MM.1S (cell line): Measurements from ENCODE around the gene PGRMC2.

Experiments used
- DNase-seq: peaks from one replicate; pipeline ENCODE4 v3.0.0-alpha.2; 2015
- H2AFZ ChIP-seq: fragments of 300-600 bp; sonication (generic); 2 replicates; pipeline ENCODE4 v1.6.0; 2016; ENCODE audit warnings: antibody characterized with exemption, low read length
- H3F3A ChIP-seq: fragments of 300-600 bp; sonication (generic); 2 replicates; pipeline ENCODE4 v1.6.1; 2016; ENCODE audit warnings: mild to moderate bottlenecking, antibody characterized with exemption, low read length, moderate library complexity, mixed read lengths; ENCODE audit not compliant: insufficient read depth
- H3K27ac ChIP-seq: fragments of 300-600 bp; sonication (generic); 2 replicates; pipeline ENCODE4 v1.5.1; 2016; ENCODE audit warnings: mild to moderate bottlenecking, low read length
- H3K27me3 ChIP-seq: fragments of 300-600 bp; sonication (generic); replicated peaks from 2 replicates; pipeline ENCODE4 v1.6.0; 2016; ENCODE audit warnings: low read length; ENCODE audit not compliant: insufficient read depth
- H3K36me3 ChIP-seq: fragments of 300-600 bp; sonication (generic); replicated peaks from 2 replicates; pipeline ENCODE4 v1.6.1; 2016; ENCODE audit warnings: mild to moderate bottlenecking, low read length, mixed read lengths; ENCODE audit not compliant: insufficient read depth
- H3K4me1 ChIP-seq: fragments of 300-600 bp; sonication (generic); 2 replicates; pipeline ENCODE4 v1.6.1; 2016; ENCODE audit warnings: low read length, mixed read lengths
- H3K4me2 ChIP-seq: fragments of 300-600 bp; sonication (generic); 2 replicates; pipeline ENCODE4 v1.6.0; 2016; ENCODE audit warnings: low read depth, low read length
- H3K4me3 ChIP-seq: fragments of 300-600 bp; sonication (generic); 2 replicates; pipeline ENCODE4 v1.5.1; 2016; ENCODE audit warnings: low read length, mixed read lengths
- H3K79me2 ChIP-seq: fragments of 300-600 bp; sonication (generic); 2 replicates; pipeline ENCODE4 v1.6.1; 2016; ENCODE audit warnings: mixed run types, low read length, mixed read lengths
- H3K9ac ChIP-seq: fragments of 300-600 bp; sonication (generic); 2 replicates; pipeline ENCODE4 v1.6.1; 2016; ENCODE audit warnings: low read length, mixed read lengths
- H3K9me2 ChIP-seq: fragments of 300-600 bp; sonication (generic); replicated peaks from 2 replicates; pipeline ENCODE4 v1.6.1; 2016; ENCODE audit warnings: mild to moderate bottlenecking, low read length, mixed read lengths; ENCODE audit not compliant: insufficient read depth
- H3K9me3 ChIP-seq: fragments of 300-600 bp; sonication (generic); replicated peaks from 2 replicates; pipeline ENCODE4 v1.6.1; 2016; ENCODE audit warnings: mild to moderate bottlenecking, low read length, mixed read lengths; ENCODE audit not compliant: insufficient read depth
- H4K20me1 ChIP-seq: fragments of 300-600 bp; sonication (generic); 2 replicates; pipeline ENCODE4 v1.6.1; 2016; ENCODE audit warnings: mild to moderate bottlenecking, low read length, moderate library complexity, mixed read lengths; ENCODE audit not compliant: insufficient read depth
- CTCF ChIP-seq: fragments of 300-600 bp; sonication (generic); IDR thresholded peaks from 2 replicates; pipeline ENCODE4 v1.5.1; 2016; ENCODE audit warnings: antibody characterized with exemption, low read length, mixed read lengths
- EZH2 ChIP-seq: fragments of 300-600 bp; sonication (generic); optimal IDR thresholded peaks from 2 replicates; pipeline ENCODE3; 2017; ENCODE audit warnings: low read depth, mild to moderate bottlenecking, antibody characterized with exemption, low read length, mixed read lengths
- EZH2phosphoT487 ChIP-seq: fragments of 300-600 bp; sonication (generic); IDR thresholded peaks from 2 replicates; pipeline ENCODE4 v1.6.1; 2018; ENCODE audit warnings: antibody characterized with exemption, low read length

PGRMC2 gene

GRCh38 chr4:128227991-128228571 lies 59.5 kb downstream of the PGRMC2 start:
- Histone ChIP-seq H3K9me2 (no peaks in the 10 kb centered on the region), H3K36me3 (no peaks in the 10 kb centered on the region), H3K9ac (no peak overlapping the region), H4K20me1 (no peaks in the 10 kb centered on the region), H3K27ac (no peak overlapping the region), H3K79me2 (no peaks in the 10 kb centered on the region), H3K4me2 (no peak overlapping the region), H3K4me3 (no peak overlapping the region), H3K4me1 (no peaks in the 10 kb centered on the region), H3F3A (no peaks in the 10 kb centered on the region), H3K9me3 (no peaks in the 10 kb centered on the region), H2AFZ (no peak overlapping the region), H3K27me3 (no peaks in the 10 kb centered on the region)
- TF ChIP-seq CTCF (no peak), EZH2phosphoT487 (no peak), EZH2 (no peak)
- no peak for DNase-seq

- no peak for DNase-seq
Observed at GRCh38 chr4:128225148-128225547, 62.5 kb downstream of the PGRMC2 start.

GRCh38 chr4:128221586-128221985 lies 66.0 kb downstream of the PGRMC2 start:
- H3K9me3 ChIP-seq: no peaks in the 10 kb centered on the region
- H3K9me2 ChIP-seq: no peaks in the 10 kb centered on the region
- no peak overlapping the region for H3K4me3 ChIP-seq
- H3K27ac ChIP-seq: no peak overlapping the region
- no peaks in the 10 kb centered on the region for H3K36me3 ChIP-seq
- H3K27me3 ChIP-seq: no peaks in the 10 kb centered on the region
- TF ChIP-seq EZH2 (no peak), EZH2phosphoT487 (no peak), CTCF (no peak)
- H3K9ac ChIP-seq: no peak overlapping the region
- H4K20me1 ChIP-seq: no peaks in the 10 kb centered on the region
- H3K4me1 ChIP-seq: no peaks in the 10 kb centered on the region
- no peak for DNase-seq
- no peaks in the 10 kb centered on the region for H3K79me2 ChIP-seq
- H3K4me2 ChIP-seq: no peak overlapping the region
- no peak overlapping the region for H2AFZ ChIP-seq
- no peaks in the 10 kb centered on the region for H3F3A ChIP-seq

More at GRCh38 chr4:128225148-128225547, 62.5 kb downstream of the PGRMC2 start:
- H3K9me2 ChIP-seq: no peaks in the 10 kb centered on the region
- no peaks in the 10 kb centered on the region for H3K27me3 ChIP-seq
- no peaks in the 10 kb centered on the region for H3K36me3 ChIP-seq
- no peaks in the 10 kb centered on the region for H3K4me1 ChIP-seq
- H3K9ac ChIP-seq: no peak overlapping the region
- no peak overlapping the region for H3K4me3 ChIP-seq
- H3K4me2 ChIP-seq: no peak overlapping the region
- H3K79me2 ChIP-seq: no peaks in the 10 kb centered on the region
- H3K27ac ChIP-seq: no peak overlapping the region
- TF ChIP-seq EZH2phosphoT487 (no peak), CTCF (no peak), EZH2 (no peak)
- no peaks in the 10 kb centered on the region for H4K20me1 ChIP-seq
- H2AFZ ChIP-seq: no peak overlapping the region
- no peaks in the 10 kb centered on the region for H3F3A ChIP-seq
- H3K9me3 ChIP-seq: no peaks in the 10 kb centered on the region
